Natural killer cell (primary cell): ENCODE measurements around the gene TXNRD1. TPM values are rescaled to one million over a fixed set of nuclear protein-coding genes. Genes with fewer than 3 reads are reported as not detected.

Source experiments
- ATAC-seq, 3 donors: fragments of 150-1000 bp in 2 of 3; fragments of 200-7000 bp in 1 of 3; cut with Tn5 transposase; 1 replicate in 1 of 3; 2 replicates in 2 of 3; pipeline ENCODE4 v1.10.0; 2021; ENCODE audit warnings: mild to moderate bottlenecking in 2 of 3, moderate library complexity in 2 of 3
- DNase-seq, 2 donors: peaks; one replicate each; pipeline versions ENCODE4 v3.0.0 to v3.0.0-alpha.2; 2013 to 2021; ENCODE audit warnings: mixed read lengths in 1 of 2
- H3K27ac ChIP-seq: one replicate; pipeline ENCODE4 v1.5.1; 2013; ENCODE audit warnings: mild to moderate bottlenecking, low read length
- H3K27me3 ChIP-seq: one replicate; pipeline ENCODE4 v1.6.1; 2013; ENCODE audit warnings: low read length; ENCODE audit not compliant: control insufficient read depth, insufficient read depth
- H3K36me3 ChIP-seq: one replicate; pipeline ENCODE4 v1.6.1; 2013; ENCODE audit warnings: low read length; ENCODE audit not compliant: control insufficient read depth, insufficient read depth
- H3K4me1 ChIP-seq: one replicate; pipeline ENCODE4 v1.6.1; 2013; ENCODE audit warnings: low read length; ENCODE audit not compliant: control insufficient read depth, insufficient read depth
- H3K4me3 ChIP-seq: one replicate; pipeline ENCODE4 v1.5.1; 2013; ENCODE audit warnings: low read length
- H3K9me3 ChIP-seq: one replicate; pipeline ENCODE4 v1.6.1; 2013; ENCODE audit warnings: low read length; ENCODE audit not compliant: control insufficient read depth, insufficient read depth
- H3K27ac Mint-ChIP-seq, 2 donors: one replicate each; pipeline ENCODE4 v1.8.0; 2022; ENCODE audit warnings: mild to moderate bottlenecking in 2 of 2, mixed read lengths in 2 of 2, moderate library complexity in 1 of 2
- H3K27me3 Mint-ChIP-seq, 2 donors: one replicate each; pipeline ENCODE4 v1.8.0; 2022; ENCODE audit warnings: low read depth in 2 of 2, mixed read lengths in 2 of 2
- H3K36me3 Mint-ChIP-seq: one replicate; pipeline ENCODE4 v1.8.0; 2022; ENCODE audit warnings: mixed read lengths
- H3K4me1 Mint-ChIP-seq, 2 donors: one replicate each; pipeline ENCODE4 v1.8.0; 2022; ENCODE audit warnings: mixed read lengths in 2 of 2
- H3K4me3 Mint-ChIP-seq: one replicate; pipeline ENCODE4 v1.8.0; 2022; ENCODE audit warnings: mild to moderate bottlenecking, moderate library complexity, mixed read lengths
- H3K9me3 Mint-ChIP-seq, 2 donors: one replicate each; pipeline ENCODE4 v1.8.0; 2022; ENCODE audit warnings: mixed read lengths in 2 of 2
- WGBS: methylation state at CpG from one replicate; pipeline ENCODE4 v1.1.7; 2013; ENCODE audit warnings: missing lambda C conversion rate; ENCODE audit not compliant: insufficient coverage; 5-methylcytosine and 5-hydroxymethylcytosine counted together
- intact Hi-C: fragments of 100-400 bp; cut with micrococcal nuclease; formaldehyde crosslinking; loops from one replicate; pipeline ENCODE4 v1.14.2; 2022
- total RNA-seq, 4 donors: library from RNA; stranded (reverse); fragments of 120-200 nt in 1 of 4; gene quantifications; one replicate each; pipeline versions ENCODE4 v1.2.3 to v1.2.4, GENCODE V29; 2013 to 2022
- TF ChIP-seq, protein P1 (sequence below): fragments of 200-600 bp; IDR thresholded peaks from one replicate; pipeline ENCODE4 v1.8.0; 2022; ENCODE audit warnings: antibody characterized with exemption

TXNRD1 gene
- total RNA-seq, 3 donors from 2014 or later (not counting 1 experiment from before 2014, with no cell fraction given) = 46.9 to 59.7 (median 47.3) TPM

GRCh38 chr12:104372061-104372720 is 156.6 kb downstream of the TXNRD1 start:
- H3K27ac ChIP-seq = no peak overlapping the region
- H3K9me3 ChIP-seq = peaks cover 7% of the 10 kb centered on the region
- peaks cover 0 to 3% of the 10 kb centered on the region in 2 donors for H3K9me3 Mint-ChIP-seq
- DNase-seq = peak; percentile 23 to 44
- no peaks in the 10 kb centered on the region for H3K27me3 Mint-ChIP-seq
- intact Hi-C loops = no loop called here
- 15% methylated on average over 12 of the region's 12 CpGs for WGBS
- H3K4me1 Mint-ChIP-seq = peaks cover 17 to 19% of the 10 kb centered on the region in 2 donors
- H3K27ac Mint-ChIP-seq = peak overlapping the region in 1 of 2 donors; percentile 43
- TF ChIP-seq, protein P1, sequence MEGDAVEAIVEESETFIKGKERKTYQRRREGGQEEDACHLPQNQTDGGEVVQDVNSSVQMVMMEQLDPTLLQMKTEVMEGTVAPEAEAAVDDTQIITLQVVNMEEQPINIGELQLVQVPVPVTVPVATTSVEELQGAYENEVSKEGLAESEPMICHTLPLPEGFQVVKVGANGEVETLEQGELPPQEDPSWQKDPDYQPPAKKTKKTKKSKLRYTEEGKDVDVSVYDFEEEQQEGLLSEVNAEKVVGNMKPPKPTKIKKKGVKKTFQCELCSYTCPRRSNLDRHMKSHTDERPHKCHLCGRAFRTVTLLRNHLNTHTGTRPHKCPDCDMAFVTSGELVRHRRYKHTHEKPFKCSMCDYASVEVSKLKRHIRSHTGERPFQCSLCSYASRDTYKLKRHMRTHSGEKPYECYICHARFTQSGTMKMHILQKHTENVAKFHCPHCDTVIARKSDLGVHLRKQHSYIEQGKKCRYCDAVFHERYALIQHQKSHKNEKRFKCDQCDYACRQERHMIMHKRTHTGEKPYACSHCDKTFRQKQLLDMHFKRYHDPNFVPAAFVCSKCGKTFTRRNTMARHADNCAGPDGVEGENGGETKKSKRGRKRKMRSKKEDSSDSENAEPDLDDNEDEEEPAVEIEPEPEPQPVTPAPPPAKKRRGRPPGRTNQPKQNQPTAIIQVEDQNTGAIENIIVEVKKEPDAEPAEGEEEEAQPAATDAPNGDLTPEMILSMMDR = no peak
- H3K36me3 Mint-ChIP-seq = no peaks in the 10 kb centered on the region
- peak; percentile 94 to 98 (median 97) for ATAC-seq
- no peak overlapping the region for H3K4me3 Mint-ChIP-seq
- H3K4me3 ChIP-seq = no peak overlapping the region
- no peaks in the 10 kb centered on the region for H3K36me3 ChIP-seq
- H3K4me1 ChIP-seq = peaks cover 15% of the 10 kb centered on the region
- no peaks in the 10 kb centered on the region for H3K27me3 ChIP-seq

DNA sequence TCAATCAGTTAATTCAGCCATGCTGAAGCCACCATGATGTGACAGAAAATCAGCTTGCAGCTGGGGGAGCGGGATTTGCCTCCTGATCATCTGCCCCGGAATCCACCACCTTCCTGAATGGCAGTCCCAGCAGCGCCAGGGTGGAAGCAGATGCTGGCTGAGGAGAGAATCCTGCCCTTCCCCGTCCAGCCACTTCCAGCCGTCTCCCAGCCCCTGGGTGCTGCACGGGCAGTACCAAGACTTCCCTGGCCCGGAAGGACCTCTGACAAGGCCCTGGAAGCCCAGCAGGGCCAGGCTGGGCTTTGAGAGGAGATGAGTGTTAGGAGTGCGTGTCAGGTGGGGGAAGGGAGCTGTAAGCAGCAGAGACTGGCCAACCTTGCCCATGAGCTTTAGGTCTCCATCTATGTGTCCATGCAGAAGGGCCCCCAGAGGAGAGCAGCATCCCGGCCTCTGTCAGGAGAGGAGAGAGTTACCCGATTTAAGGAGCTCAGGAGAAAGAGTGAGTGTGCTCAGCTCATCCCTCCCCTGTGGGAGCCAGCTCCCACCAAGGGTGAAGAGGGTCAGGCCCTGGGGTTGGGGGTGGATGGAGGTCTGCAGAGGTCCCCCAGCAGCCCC is 157.2 kb downstream of the TXNRD1 start:
- H3K36me3 Mint-ChIP-seq = no peaks in the 10 kb centered on the region
- Histone ChIP-seq H3K4me3 (no peak overlapping the region), H3K4me1 (peaks cover 15% of the 10 kb centered on the region), H3K27ac (no peak overlapping the region), H3K27me3 (no peaks in the 10 kb centered on the region), H3K9me3 (peaks cover 7% of the 10 kb centered on the region), H3K36me3 (no peaks in the 10 kb centered on the region)
- no peak for ATAC-seq
- intact Hi-C loops = no loop called here
- peaks cover 0 to 3% of the 10 kb centered on the region in 2 donors for H3K9me3 Mint-ChIP-seq
- no peak overlapping the region for H3K4me3 Mint-ChIP-seq
- no peak for DNase-seq
- peak overlapping the region in 1 of 2 donors; percentile 43 for H3K27ac Mint-ChIP-seq
- H3K4me1 Mint-ChIP-seq = peaks cover 17 to 19% of the 10 kb centered on the region in 2 donors
- 95% methylated on average over 10 of the region's 10 CpGs for WGBS
- no peaks in the 10 kb centered on the region for H3K27me3 Mint-ChIP-seq
- TF ChIP-seq, protein P1 = no peak

GRCh38 chr12:104374071-104374470 is 158.5 kb downstream of the TXNRD1 start:
- Mint-ChIP-seq H3K36me3 (no peaks in the 10 kb centered on the region), H3K9me3 (peaks cover 0 to 3% of the 10 kb centered on the region in 2 donors), H3K4me1 (peaks cover 17 to 19% of the 10 kb centered on the region in 2 donors), H3K4me3 (no peak overlapping the region), H3K27me3 (no peaks in the 10 kb centered on the region), H3K27ac (no peak overlapping the region)
- DNase-seq = no peak
- H3K36me3 ChIP-seq = no peaks in the 10 kb centered on the region
- peaks cover 15% of the 10 kb centered on the region for H3K4me1 ChIP-seq
- no peak for ATAC-seq
- H3K4me3 ChIP-seq = no peak overlapping the region
- no peak overlapping the region for H3K27ac ChIP-seq
- intact Hi-C loops = no loop called here
- 100% methylated on average over 2 of the region's 2 CpGs for WGBS
- H3K27me3 ChIP-seq = no peaks in the 10 kb centered on the region
- TF ChIP-seq, protein P1 = no peak
- H3K9me3 ChIP-seq = peaks cover 7% of the 10 kb centered on the region
